Neural cell (in vitro differentiated cells): Measurements from ENCODE around the gene DDC. TPM values are rescaled to one million over a fixed set of nuclear protein-coding genes. Genes with fewer than 3 reads are reported as not detected.

Experiments
- H2AFZ ChIP-seq: fragments of 200-600, 300-800 bp; sonication (generic), shearing (Covaris generic); 2 replicates; pipeline ENCODE4 v1.6.0; 2014; ENCODE audit warnings: low read depth, mild to moderate bottlenecking, antibody characterized with exemption, low read length, moderate library complexity
- H3F3A ChIP-seq: fragments of 200-600 bp; shearing (Covaris generic); 2 replicates; pipeline ENCODE4 v1.6.1; 2016; ENCODE audit warnings: mild to moderate bottlenecking, moderate library complexity, mixed read lengths, antibody characterized with exemption, low read length; ENCODE audit not compliant: insufficient read depth, poor library complexity, severe bottlenecking
- H3K27ac ChIP-seq: fragments of 200-600, 300-800 bp; sonication (generic), shearing (Covaris generic); 2 replicates; pipeline ENCODE4 v1.5.1; 2014; ENCODE audit warnings: mild to moderate bottlenecking, low read length, moderate library complexity
- H3K27me3 ChIP-seq: fragments of 300-800, 200-600 bp; sonication (generic), shearing (Covaris generic); 2 replicates; pipeline ENCODE4 v1.6.0; 2014; ENCODE audit warnings: mild to moderate bottlenecking, low read depth, low read length, moderate library complexity; ENCODE audit not compliant: insufficient read depth
- H3K36me3 ChIP-seq: fragments of 300-800, 200-600 bp; sonication (generic), shearing (Covaris generic); 2 replicates; pipeline ENCODE4 v1.5.1; 2014; ENCODE audit warnings: mild to moderate bottlenecking, antibody characterized with exemption, low read length, moderate library complexity; ENCODE audit not compliant: insufficient read depth
- H3K4me2 ChIP-seq: fragments of 300-800, 200-600 bp; sonication (generic), shearing (Covaris generic); 2 replicates; pipeline ENCODE4 v1.6.0; 2014; ENCODE audit warnings: mild to moderate bottlenecking, low read length
- H3K4me3 ChIP-seq: fragments of 300-800, 200-600 bp; sonication (generic), shearing (Covaris generic); 2 replicates; pipeline ENCODE4 v1.5.1; 2014; ENCODE audit warnings: mild to moderate bottlenecking, low read length, moderate library complexity
- H3K79me2 ChIP-seq: fragments of 200-600 bp; shearing (Covaris generic); replicated peaks from 2 replicates; pipeline ENCODE4 v1.6.0; 2014; ENCODE audit warnings: mild to moderate bottlenecking, low read length, moderate library complexity; ENCODE audit not compliant: insufficient read depth
- H3K9ac ChIP-seq: fragments of 300-800, 200-600 bp; sonication (generic), shearing (Covaris generic); 2 replicates; pipeline ENCODE4 v1.6.1; 2016; ENCODE audit warnings: mild to moderate bottlenecking, low read length, mixed read lengths
- H3K9me2 ChIP-seq: fragments of 200-600 bp; shearing (Covaris generic); 2 replicates; pipeline ENCODE4 v1.6.1; 2016; ENCODE audit warnings: mild to moderate bottlenecking, low read length, mixed read lengths; ENCODE audit not compliant: insufficient read depth
- H3K9me3 ChIP-seq: fragments of 200-600, 300-800 bp; sonication (generic), shearing (Covaris generic); 2 replicates; pipeline ENCODE4 v1.6.1; 2016; ENCODE audit warnings: mild to moderate bottlenecking, mixed run types, low read length, moderate library complexity, mixed read lengths
- H4K20me1 ChIP-seq: fragments of 200-600 bp; shearing (Covaris generic); 2 replicates; pipeline ENCODE4 v1.6.1; 2016; ENCODE audit warnings: mild to moderate bottlenecking, mixed run types; ENCODE audit not compliant: insufficient read depth
- CTCF ChIP-seq: fragments of 450-650 bp; IDR thresholded peaks from 2 replicates; pipeline ENCODE4 v1.5.1; 2014; ENCODE audit warnings: antibody characterized with exemption, mild to moderate bottlenecking, moderate library complexity; ENCODE audit not compliant: poor library complexity, severe bottlenecking
- EP300 ChIP-seq: fragments of 450-650 bp; conservative IDR thresholded peaks from 2 replicates; pipeline ENCODE4 v1.6.1; 2014; ENCODE audit warnings: antibody characterized with exemption, mild to moderate bottlenecking, moderate library complexity; ENCODE audit not compliant: poor library complexity, severe bottlenecking
- EZH2 ChIP-seq: fragments of 200-600, 300-800 bp; shearing (Covaris generic), sonication (generic); IDR thresholded peaks from 2 replicates; pipeline ENCODE4 v1.6.1; 2014; ENCODE audit warnings: antibody characterized with exemption, low read length, borderline replicate concordance, mild to moderate bottlenecking; ENCODE audit not compliant: insufficient read depth, poor library complexity, severe bottlenecking
- MXI1 ChIP-seq: fragments of 450-650 bp; conservative IDR thresholded peaks from 2 replicates; pipeline ENCODE4 v1.6.1; 2014; ENCODE audit warnings: antibody characterized with exemption, mild to moderate bottlenecking; ENCODE audit not compliant: poor library complexity, severe bottlenecking
- POLR2AphosphoS5 ChIP-seq: IDR thresholded peaks from 2 replicates; pipeline ENCODE4 v1.6.1; 2012
- RAD21 ChIP-seq: fragments of 450-650 bp; conservative IDR thresholded peaks from 2 replicates; pipeline ENCODE4 v1.6.1; 2014; ENCODE audit warnings: antibody characterized with exemption, mild to moderate bottlenecking, moderate library complexity
- SMC3 ChIP-seq: fragments of 450-650 bp; conservative IDR thresholded peaks from 2 replicates; pipeline ENCODE4 v1.6.1; 2014; ENCODE audit warnings: antibody characterized with exemption, mild to moderate bottlenecking, moderate library complexity; ENCODE audit not compliant: poor library complexity
- TAF1 ChIP-seq: IDR thresholded peaks from 2 replicates; pipeline ENCODE4 v1.6.1; 2012; ENCODE audit warnings: low read depth
- polyA plus RNA-seq: library from polyadenylated mRNA; depleted of rRNA; stranded (reverse); fragments of >200 nt; gene quantifications from 2 replicates; pipeline ENCODE4 v1.2.3, GENCODE V29; 2014
- TF ChIP-seq, protein P1 (sequence below): IDR thresholded peaks from 2 replicates; pipeline ENCODE4 v1.6.1; 2012; ENCODE audit warnings: borderline replicate concordance

The DDC gene
- polyA plus RNA-seq, 1 donor from 2014 or later = 42.9 TPM

GRCh38 chr7:50605059-50605458 is 39.9 kb upstream of the DDC start:
- H3K9me2 ChIP-seq = no peaks in the 10 kb centered on the region
- H3K79me2 ChIP-seq = no peaks in the 10 kb centered on the region
- H2AFZ ChIP-seq = no peak overlapping the region
- H3F3A ChIP-seq = no peaks in the 10 kb centered on the region
- H3K27ac ChIP-seq = no peak overlapping the region
- H4K20me1 ChIP-seq = no peaks in the 10 kb centered on the region
- no peak overlapping the region for H3K9ac ChIP-seq
- H3K4me2 ChIP-seq = no peak overlapping the region
- H3K27me3 ChIP-seq = no peaks in the 10 kb centered on the region
- H3K36me3 ChIP-seq = no peaks in the 10 kb centered on the region
- H3K9me3 ChIP-seq = no peaks in the 10 kb centered on the region
- no peak overlapping the region for H3K4me3 ChIP-seq
- TF ChIP-seq, protein P1, sequence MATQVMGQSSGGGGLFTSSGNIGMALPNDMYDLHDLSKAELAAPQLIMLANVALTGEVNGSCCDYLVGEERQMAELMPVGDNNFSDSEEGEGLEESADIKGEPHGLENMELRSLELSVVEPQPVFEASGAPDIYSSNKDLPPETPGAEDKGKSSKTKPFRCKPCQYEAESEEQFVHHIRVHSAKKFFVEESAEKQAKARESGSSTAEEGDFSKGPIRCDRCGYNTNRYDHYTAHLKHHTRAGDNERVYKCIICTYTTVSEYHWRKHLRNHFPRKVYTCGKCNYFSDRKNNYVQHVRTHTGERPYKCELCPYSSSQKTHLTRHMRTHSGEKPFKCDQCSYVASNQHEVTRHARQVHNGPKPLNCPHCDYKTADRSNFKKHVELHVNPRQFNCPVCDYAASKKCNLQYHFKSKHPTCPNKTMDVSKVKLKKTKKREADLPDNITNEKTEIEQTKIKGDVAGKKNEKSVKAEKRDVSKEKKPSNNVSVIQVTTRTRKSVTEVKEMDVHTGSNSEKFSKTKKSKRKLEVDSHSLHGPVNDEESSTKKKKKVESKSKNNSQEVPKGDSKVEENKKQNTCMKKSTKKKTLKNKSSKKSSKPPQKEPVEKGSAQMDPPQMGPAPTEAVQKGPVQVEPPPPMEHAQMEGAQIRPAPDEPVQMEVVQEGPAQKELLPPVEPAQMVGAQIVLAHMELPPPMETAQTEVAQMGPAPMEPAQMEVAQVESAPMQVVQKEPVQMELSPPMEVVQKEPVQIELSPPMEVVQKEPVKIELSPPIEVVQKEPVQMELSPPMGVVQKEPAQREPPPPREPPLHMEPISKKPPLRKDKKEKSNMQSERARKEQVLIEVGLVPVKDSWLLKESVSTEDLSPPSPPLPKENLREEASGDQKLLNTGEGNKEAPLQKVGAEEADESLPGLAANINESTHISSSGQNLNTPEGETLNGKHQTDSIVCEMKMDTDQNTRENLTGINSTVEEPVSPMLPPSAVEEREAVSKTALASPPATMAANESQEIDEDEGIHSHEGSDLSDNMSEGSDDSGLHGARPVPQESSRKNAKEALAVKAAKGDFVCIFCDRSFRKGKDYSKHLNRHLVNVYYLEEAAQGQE = no peak
- TF ChIP-seq RAD21 = no peak
- no peak for TF ChIP-seq EZH2
- TF ChIP-seq EP300 = no peak

DNA sequence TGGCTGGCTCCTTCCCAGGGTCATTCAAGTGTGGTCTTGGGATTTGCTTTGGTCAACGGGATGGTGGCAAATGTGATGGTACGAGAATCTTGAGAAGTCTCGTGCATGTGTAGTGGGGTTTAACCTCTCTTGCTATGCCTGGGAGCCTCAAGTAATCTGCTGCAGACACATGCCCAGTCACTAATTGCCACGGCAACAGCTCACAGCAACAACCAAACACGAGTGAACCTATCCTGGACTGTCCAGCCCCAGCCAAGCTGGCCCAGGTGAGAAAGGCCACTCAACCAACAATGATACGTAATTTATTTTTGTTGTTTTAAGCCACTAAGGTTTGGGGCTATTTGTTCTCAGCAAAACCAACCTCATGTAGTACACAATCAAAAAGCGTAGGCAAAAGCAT is 38.1 kb upstream of the DDC start:
- Histone ChIP-seq H3K79me2 (no peaks in the 10 kb centered on the region), H3K4me3 (no peak overlapping the region), H2AFZ (no peak overlapping the region), H3K9me2 (no peaks in the 10 kb centered on the region), H3K9me3 (no peaks in the 10 kb centered on the region), H3K27ac (no peak overlapping the region), H3K4me2 (no peak overlapping the region), H3F3A (no peaks in the 10 kb centered on the region), H3K36me3 (no peaks in the 10 kb centered on the region), H3K27me3 (no peaks in the 10 kb centered on the region), H3K9ac (no peak overlapping the region), H4K20me1 (no peaks in the 10 kb centered on the region)
- TF ChIP-seq RAD21 (no peak), CTCF (no peak), EP300 (no peak), POLR2AphosphoS5 (no peak), TAF1 (no peak)

DNA sequence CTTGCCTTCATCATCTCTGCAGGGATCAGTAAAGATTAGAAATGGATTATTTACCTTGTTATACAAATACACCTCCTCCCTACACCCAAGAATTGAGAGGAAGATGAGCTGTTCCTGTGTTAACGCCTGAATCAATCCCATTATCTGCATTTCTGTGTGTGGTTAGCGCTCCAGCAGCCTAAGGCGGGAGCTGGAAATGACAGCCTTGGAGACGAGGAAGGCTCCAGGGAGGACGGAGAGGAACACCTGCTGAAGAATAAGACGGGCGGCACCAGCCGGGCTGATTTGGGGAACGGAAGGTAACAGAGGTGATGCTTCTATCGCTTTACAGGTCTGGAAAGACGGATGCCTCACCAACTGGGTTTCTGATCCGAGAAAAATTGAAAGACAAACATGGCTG is 34.2 kb upstream of the DDC start:
- H3K9me2 ChIP-seq = no peaks in the 10 kb centered on the region
- TF ChIP-seq MXI1 (no peak), TAF1 (no peak), CTCF (peak; percentile 57), EZH2 (no peak), SMC3 (peak; percentile 62), POLR2AphosphoS5 (peak; percentile 61), RAD21 (peak; percentile 65), EP300 (peak; percentile 47)
- TF ChIP-seq, protein P1 = peak; percentile 80

More for the DNA sequence above, 34.2 kb upstream of the DDC start:
- Histone ChIP-seq H3K79me2 (no peaks in the 10 kb centered on the region), H2AFZ (peak overlapping the region; percentile 36), H3K9ac (peak overlapping the region; percentile 57), H3K4me2 (peak overlapping the region; percentile 37), H3K27ac (peak overlapping the region; percentile 87), H3F3A (no peaks in the 10 kb centered on the region), H3K4me3 (peak overlapping the region; percentile 28), H4K20me1 (no peaks in the 10 kb centered on the region), H3K27me3 (no peaks in the 10 kb centered on the region), H3K9me3 (no peaks in the 10 kb centered on the region), H3K36me3 (no peaks in the 10 kb centered on the region)
